Measurements from ENCODE around the gene PAMR1. TPM values are rescaled to one million over a fixed set of nuclear protein-coding genes. Genes with fewer than 3 reads are reported as not detected.
A peak's percentile ranks its signal among the peaks of the same experiment; 100 is the strongest.

Gene PAMR1
- polyA plus RNA-seq, 5 donors, result 7.4 to 14.9 (median 9.6) TPM

DNA sequence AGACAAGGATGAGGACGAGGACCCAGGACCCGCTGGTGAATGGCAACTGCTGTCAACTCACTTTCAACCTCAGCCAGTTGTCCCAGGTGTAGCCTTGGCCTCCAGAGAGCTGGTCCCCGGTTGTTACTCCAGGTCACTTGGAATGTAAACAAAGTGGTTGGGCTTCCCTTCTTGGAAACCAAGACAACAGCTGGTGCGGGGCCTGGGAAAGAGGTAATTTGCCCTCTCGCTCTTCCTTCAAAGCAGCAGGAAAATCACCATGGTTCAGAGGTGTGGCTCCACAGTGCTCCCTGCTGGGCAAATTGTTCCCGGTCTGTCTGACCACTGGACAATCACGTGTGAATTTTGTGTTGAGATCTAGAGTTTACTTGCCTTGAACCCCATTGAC lies 121.0 kb downstream of the PAMR1 start:
- no peak for DNase-seq

DNA sequence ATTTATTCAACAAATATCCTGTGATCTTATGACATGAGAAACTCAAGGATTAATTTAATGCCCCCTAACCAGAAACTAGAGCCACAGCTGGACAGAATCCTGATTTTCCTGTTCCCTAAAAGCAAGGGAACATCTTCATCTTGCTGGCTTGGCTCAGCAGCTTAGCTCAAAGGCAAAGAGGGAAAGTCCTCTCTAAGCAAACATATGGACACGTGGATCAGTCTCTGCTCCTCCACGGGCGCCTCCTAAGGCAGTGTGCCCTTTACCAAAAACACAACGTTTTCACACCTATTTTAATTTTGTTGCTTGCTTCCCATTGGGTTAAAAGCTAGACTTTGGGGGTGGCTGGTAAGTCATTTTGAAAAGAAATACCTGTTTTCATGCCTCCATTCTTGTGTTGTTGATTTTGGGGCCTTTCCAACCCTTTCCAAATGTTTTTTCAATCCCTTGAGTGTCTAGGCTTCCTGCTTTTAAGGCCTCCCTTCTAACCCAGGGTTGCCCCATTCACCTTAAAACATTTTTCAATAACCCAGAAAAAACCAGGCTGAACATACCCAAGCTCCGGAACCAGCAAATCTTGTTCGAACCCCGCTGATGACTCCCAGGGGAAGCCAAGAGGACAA lies 121.5 kb downstream of the PAMR1 start:
- peak in 1 of 2 donors; percentile 41 for DNase-seq

DNA sequence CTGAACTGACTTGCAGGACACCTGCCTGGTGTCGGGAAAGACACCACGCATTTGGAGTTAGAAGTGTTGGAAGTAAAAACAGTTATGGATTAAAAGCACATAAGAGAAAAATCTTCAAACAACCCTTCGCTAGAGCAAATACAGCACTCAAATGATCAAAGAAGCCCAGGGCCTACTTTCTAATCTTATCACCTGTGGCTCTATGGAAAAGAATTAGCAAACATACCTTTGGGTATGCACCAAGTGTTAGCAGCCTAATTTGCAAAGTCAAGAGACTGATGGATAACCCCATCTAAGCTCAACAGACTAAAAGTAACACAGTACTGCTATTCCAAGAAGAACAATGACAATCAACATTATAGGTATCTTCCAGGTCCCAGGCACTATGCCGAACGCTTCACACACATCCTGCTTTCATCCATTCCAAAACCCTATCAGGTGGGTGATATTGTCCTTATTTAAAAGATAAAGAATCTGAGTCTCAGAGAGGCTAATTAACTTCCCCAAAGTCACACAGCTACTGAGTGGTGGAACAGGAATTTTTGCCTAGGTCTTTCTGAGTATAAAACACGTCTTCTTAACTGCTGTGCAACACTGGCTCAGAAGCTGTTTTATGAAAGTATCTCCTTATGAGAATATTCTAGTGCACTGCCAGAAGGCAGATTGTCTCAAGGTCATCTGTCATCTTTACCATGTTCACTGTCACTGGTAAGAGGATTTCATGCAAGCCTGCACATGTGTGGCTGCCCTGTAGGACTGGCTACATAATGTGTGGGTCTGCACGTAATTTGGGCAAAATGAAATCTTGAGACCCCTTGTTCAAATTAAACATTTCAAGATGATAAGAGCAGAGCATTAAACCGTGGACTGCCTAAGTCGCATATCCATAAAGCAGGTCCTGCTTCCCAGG lies 122.4 kb downstream of the PAMR1 start:
- DNase-seq, result no peak

DNA sequence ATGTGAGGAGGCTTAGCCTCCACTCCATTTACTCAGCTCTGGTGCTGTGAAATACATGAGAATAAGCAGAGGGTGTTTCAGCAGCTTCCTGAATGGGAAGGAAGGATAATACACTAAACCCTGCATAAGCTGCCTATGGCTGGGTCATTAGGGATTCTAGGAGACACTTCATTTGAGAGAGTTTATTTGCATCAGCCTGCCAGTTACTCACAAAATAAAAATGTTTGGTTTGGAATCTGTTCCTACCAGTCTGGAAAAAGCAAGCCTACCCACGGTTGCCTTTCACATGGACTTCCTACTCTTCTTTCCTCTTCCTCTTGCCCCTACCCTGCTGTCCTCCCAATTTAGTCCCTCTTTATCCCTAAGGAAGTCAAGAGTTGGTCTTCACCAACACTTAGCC lies 126.5 kb downstream of the PAMR1 start:
- no peak for DNase-seq

DNA sequence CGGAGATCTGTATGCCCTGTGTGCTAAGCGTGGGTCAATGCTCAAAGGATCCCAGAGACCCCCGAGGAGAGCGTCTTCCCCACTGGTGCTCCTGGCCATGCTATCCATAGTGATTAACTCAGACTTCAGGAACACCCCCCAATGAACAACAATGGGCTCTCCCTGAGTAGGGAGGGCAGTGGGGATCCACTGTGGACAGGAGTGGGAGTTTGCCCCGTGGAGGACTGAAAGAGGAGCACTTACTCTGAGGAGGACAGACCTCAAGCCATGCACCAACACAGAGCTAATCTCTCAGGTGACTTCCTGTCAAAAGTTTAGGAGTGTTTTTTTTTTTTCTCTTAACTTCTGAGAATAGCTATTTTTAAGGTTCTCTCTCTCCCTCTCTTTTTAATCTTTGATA lies 130.5 kb downstream of the PAMR1 start:
- no peak for DNase-seq

DNA sequence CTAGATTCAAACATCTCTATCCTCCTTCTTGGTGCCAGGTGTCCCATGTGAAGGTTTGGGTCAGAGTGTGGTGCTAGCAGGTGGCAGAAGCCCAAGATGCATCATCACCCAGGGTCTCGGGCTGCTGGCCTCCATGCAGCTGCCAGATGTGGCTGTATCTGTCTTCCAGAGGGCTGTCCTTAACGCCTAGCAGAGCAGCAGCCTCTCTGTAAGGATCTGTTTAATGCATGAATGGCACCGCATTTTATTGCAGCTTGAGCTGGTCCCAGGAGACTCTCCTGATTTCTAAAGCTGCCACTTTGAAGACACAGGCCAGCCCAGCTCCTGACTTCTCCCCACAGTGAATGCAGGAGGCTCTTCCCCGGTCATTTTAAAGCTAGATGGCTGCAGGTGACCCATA lies 132.3 kb downstream of the PAMR1 start:
- no peak for DNase-seq

DNA sequence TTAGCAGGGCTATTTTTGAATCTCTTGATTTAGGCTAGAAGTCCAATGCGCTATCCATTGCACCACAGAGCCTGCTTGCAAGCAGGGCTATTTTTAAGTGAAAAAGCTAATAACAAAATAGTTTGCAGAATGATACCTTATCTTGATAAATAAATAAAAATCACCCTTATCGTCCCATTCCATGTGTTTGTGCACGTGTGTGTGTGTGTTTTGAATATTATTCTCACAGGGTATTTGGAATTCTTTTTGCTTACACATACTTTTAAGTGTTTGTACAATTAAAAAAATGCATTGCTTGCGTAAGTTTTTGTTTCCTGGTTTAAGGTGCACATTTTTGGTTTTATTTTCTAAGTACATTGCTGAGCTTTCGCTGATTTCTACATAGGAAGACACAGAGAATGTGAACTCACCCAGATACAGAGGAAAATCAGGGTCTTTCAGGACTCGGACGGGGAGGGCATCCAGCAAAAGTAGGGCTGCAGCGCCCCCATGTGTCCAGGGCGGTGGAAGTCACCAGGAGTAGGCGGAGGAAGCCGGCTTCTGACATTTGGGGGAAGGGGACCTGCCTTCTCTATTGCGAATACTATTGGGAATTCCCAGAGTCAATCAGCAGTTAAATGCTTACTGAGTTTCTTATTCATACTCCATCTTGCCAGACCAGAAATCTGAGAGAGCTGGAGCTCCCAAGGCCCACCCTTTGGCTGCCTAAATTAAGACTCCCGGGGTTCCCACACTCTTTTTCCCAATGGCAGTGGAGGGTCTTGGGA lies 133.3 kb downstream of the PAMR1 start:
- DNase-seq, result peak; percentile 72 to 78

DNA sequence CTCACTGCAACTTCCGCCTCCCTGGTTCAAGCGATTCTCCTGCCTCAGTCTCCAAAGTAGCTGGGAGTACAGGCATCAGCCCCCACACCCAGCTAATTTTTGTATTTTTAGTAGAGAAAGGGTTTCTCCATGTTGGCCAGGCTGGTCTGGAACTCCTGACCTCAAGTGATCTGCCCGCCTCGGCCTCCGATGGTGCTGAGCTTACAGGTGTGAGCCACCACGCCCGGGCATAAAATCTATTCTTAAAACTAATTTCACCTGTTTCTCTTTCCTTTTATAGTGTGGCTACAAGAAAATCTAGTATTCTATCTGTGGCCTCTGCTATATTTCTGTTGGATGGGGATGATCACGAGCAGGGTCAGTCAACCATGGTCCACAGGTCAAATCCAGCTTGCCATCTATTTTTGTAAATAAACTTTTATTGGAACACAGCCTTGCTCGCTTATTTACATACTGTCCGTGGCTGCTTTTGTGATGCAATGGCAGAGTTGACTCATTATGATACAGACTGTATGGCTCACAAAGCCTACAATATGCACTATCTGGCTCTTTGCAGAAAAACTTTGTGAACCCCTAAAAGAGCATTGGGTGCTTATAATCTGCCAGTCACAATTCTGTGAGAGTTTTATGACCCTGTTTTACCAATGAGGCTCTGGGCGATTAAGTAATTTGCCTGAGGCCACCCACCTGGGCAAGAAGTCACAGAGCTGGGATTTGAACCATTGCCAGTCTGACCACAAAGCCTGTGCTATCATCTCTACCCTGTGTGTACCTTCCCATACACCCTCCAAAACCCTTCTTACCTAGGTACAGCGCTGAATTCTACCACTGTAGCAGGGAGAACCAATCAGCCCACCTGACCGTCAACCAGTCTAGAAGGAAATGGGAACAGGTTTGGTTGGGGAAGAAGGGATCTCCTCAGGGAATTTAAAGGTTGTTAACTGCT lies 134.4 kb downstream of the PAMR1 start:
- no peak for DNase-seq

DNA sequence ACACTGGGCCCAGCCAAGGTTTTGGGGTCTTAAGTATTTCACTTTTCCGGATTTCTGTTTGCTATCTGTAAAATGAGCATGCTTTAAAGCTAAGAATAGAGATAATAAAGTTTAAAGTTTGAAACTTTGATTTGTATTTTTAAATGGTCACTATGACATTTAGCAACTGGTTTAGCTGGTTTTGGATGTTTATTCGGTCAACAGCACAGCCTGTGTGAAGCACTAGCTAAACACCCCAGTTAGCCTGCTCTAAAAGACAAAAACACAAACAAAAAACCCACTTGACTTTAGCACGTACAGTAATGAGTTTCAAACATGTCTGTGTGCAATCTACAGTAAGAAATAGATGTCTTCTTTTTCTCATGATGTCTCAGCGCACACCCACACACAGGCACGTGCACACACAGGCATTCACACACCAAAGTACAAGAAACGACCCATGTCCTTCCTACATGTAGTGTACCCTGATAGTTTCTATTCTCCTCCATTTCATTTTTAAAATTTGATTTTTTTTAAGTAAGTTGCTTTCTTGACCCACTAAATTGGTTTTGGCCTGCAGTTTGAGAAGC lies 135.4 kb downstream of the PAMR1 start:
- no peak for DNase-seq

DNA sequence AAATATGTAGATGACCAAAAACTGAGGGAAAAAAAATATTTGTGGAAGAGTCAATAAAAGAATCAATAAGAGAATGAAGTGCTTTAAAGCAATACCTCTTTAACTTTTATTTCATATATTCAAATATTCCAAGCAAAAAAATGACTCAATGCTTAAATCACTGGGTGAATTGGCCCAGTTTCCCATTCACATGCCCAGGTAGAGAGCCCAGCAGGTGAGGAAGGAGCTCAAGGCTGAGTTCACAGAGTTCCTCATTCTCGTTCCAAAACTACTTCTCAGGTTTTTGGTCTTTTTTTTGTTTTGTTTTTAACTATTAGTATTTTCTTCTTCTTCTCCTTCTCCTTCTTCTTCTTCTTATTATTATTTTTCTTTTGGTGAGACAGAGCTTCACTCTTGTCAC lies 136.3 kb downstream of the PAMR1 start:
- no peak for DNase-seq

DNA sequence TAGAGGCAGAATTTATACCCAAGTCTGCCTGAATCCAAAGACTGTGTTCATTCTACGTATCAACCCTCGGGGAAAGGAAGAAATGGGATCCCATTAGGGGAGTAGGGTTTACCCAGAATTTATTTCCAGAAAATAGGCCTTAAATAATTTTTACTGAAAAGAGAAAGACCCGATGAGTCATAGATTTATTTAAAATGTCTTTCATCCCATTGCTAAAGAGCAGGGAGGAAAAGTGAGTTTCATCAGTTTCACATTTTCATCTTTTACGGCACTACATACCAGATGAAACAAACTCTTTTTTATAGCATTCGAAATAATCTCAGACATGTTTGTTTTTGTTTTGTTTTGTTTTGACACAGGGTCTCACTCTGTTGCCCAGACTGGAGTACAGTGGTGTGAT lies 137.4 kb downstream of the PAMR1 start:
- DNase-seq, result no peak

DNA sequence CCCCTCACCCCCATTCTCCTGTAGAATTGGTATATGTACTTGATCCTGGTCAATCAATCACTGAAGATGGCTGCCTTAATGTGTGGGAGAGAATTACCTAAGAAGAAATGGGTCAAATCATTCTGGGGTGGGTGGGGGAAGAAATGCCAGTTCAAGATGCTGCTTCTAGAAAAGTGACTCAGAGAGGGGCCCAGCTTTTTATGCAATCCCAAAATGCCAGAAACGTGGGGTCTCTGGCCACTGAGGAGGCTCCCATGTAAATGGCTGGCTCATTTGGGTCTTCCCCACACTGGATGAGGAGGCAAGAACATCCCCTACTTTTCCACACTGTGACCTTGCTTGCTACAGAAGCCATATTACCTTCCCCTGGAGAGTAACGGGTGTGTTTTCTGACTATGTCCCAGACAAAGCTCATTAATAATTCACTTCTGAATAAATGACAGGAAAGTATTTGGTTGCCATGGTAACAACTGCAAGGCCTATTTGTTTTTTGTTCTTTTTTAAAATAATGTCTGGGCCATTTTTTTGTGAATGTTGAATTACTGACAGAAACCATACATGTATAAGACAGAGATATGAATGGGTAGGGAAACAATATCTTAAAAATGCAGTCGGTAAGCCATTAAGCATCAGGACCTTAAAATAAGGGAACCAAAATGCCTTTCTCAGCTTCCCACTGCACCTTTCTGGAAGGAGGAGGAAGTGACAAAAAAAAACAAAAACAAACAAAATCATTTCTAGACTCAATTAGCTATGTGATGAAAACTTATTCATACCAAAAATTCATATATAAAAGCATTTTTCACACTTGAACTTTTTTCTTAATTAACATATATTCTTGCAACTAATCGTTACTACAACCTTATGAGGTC lies 138.1 kb downstream of the PAMR1 start:
- no peak for DNase-seq

DNA sequence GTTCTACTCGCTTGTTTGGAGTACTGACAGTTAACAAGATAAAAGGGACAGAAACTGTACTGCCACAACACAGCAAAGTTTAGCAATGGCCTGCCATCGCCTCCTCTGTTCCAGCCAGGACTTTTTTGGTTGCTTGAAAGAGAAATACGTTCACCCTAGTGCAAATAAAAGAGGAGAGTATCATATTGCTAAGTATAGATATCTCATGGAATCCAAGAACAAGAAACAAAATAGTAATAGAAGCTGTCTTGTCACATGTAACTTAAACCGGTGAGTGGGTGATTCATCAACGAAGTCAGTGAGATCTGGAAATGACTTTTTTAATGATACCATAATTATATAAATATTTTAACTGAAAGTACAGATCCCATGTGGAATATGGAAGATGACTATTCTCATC lies 141.5 kb downstream of the PAMR1 start:
- DNase-seq, result no peak

Other genes starting within 250 kb of the PAMR1 start
- 10 to 100 TPM; 14.1 to 31.2 (median 18.7) TPM for gene SLC1A2, start 106.1 kb downstream of the PAMR1 start, polyA plus RNA-seq (ENCODE audit: insufficient read depth in 1 of 5, insufficient read length in 5 of 5, low replicate concordance in 1 of 5)
- 1 to 10 TPM; 3.6 to 5.9 (median 5.4) TPM for gene FJX1, start 92.8 kb upstream of the PAMR1 start, polyA plus RNA-seq (ENCODE audit: insufficient read depth in 1 of 5, insufficient read length in 5 of 5, low replicate concordance in 1 of 5)
- gene TRIM44, start 137.2 kb upstream of the PAMR1 start, polyA plus RNA-seq (ENCODE audit: insufficient read depth in 1 of 5, insufficient read length in 5 of 5, low replicate concordance in 1 of 5), result 10 to 100 TPM; 38.8 to 70.3 (median 67.9) TPM

Data from right lung (tissue), 5 donors.